Activated T-cell treated with anti-CD3 and anti-CD28 coated beads, Interleukin-2, amount 50 U/mL, for 24 hours (primary cell): ENCODE measurements around the gene CH25H.

ENCODE experiments used
- DNase-seq: peaks from one replicate; pipeline ENCODE4 v3.0.0-alpha.2; 2020
- H3K27ac Mint-ChIP-seq: 2 replicates; pipeline ENCODE4 v1.8.0; 2020; ENCODE audit warnings: mild to moderate bottlenecking, mixed read lengths
- H3K27me3 Mint-ChIP-seq: 2 replicates; pipeline ENCODE4 v1.8.0; 2020; ENCODE audit warnings: mixed read lengths
- H3K36me3 Mint-ChIP-seq: 2 replicates; pipeline ENCODE4 v1.8.0; 2020; ENCODE audit warnings: low read depth, mixed read lengths
- H3K4me1 Mint-ChIP-seq: 2 replicates; pipeline ENCODE4 v1.8.0; 2020; ENCODE audit warnings: low read depth, mixed read lengths
- H3K4me3 Mint-ChIP-seq: 2 replicates; pipeline ENCODE4 v1.8.0; 2020; ENCODE audit warnings: mild to moderate bottlenecking, moderate library complexity, mixed read lengths
- H3K9me3 Mint-ChIP-seq: 2 replicates; pipeline ENCODE4 v1.8.0; 2020; ENCODE audit warnings: mixed read lengths

CH25H gene

DNA sequence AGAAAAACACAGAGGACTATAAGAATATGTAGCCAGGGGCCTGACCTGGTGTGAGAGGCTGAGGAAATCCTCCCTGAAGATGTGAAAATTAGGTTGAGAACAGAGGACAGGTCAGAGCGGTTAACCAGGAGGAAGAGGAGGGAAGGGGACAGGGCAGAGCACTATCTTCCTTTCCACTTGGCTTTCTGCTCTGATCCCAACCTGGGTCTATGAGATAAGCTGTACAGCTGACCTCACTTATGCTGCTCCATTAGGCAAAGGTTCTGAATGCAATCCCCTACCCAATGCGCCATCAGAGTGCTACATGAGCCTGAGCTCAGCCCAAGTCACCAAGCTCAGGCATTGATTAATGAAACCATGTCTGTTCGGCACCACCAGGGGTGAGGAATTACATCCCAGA is 33.9 kb upstream of the CH25H start:
- peaks cover 39% of the 10 kb centered on the region for H3K36me3 Mint-ChIP-seq
- no peak overlapping the region for H3K27ac Mint-ChIP-seq
- no peaks in the 10 kb centered on the region for H3K9me3 Mint-ChIP-seq
- H3K4me3 Mint-ChIP-seq = no peak overlapping the region
- H3K4me1 Mint-ChIP-seq = peaks cover 14% of the 10 kb centered on the region
- H3K27me3 Mint-ChIP-seq = no peaks in the 10 kb centered on the region
- no peak for DNase-seq

GRCh38 chr10:89240519-89240918 is 33.4 kb upstream of the CH25H start:
- peaks cover 37% of the 10 kb centered on the region for H3K36me3 Mint-ChIP-seq
- H3K27ac Mint-ChIP-seq = no peak overlapping the region
- H3K27me3 Mint-ChIP-seq = no peaks in the 10 kb centered on the region
- H3K4me1 Mint-ChIP-seq = peaks cover 9% of the 10 kb centered on the region
- H3K4me3 Mint-ChIP-seq = no peak overlapping the region
- H3K9me3 Mint-ChIP-seq = no peaks in the 10 kb centered on the region
- DNase-seq = no peak

DNA sequence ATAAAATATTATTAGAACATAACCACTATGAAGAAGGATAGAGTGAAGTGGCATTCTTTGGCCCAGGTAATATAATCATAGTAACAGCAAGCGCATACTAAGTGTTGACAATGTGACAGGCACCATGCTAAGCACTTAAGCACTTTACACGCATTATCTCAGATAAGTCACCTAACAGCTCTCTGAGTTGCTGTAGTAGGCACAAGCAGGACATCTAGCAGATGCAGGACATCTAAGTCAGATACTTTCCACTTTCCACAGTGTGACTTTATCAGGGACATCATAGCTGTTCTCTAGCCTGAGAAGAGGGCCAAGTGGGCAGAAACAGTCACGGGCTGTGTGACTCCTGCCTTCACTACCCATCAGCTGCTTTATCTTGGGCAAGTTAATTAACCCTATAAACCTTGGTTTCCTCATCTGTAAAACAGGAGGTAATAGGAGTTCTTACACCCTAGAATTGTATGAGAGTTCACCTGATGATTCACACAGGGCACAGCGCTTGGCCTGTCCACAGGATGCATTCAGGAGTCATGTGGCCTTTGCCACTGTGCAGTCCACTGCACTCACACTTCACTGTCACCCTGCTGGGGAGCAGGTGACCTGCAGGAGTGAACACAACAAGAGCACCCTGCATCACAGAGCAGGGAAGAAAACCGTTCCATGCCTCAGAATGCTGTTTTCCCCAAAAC is 32.0 kb upstream of the CH25H start:
- Mint-ChIP-seq H3K36me3 (peaks cover 35% of the 10 kb centered on the region), H3K9me3 (no peaks in the 10 kb centered on the region), H3K4me1 (peaks cover 9% of the 10 kb centered on the region), H3K27me3 (no peaks in the 10 kb centered on the region), H3K27ac (no peak overlapping the region), H3K4me3 (no peak overlapping the region)
- DNase-seq = no peak

DNA sequence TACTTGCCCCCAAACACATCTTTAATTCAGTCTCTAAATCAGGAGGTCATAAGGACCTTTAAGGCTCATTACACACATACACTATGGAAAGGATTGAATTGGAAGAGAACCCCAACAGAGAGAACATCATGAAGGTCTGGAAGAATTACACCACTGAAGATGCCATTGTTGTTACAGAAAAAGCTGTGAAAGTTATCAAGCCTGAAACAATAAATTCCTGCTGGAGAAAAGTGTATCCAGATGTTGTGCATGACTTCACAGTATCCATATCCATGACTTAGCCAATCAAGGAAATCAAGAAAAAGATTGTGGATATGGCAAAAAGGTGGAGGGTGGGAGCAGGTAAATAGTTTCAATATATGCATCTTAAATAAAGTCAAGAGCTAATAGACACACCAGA is 30.7 kb upstream of the CH25H start:
- no peak for DNase-seq
- H3K9me3 Mint-ChIP-seq = no peaks in the 10 kb centered on the region
- H3K4me3 Mint-ChIP-seq = no peak overlapping the region
- H3K4me1 Mint-ChIP-seq = peaks cover 7% of the 10 kb centered on the region
- peaks cover 39% of the 10 kb centered on the region for H3K36me3 Mint-ChIP-seq
- no peaks in the 10 kb centered on the region for H3K27me3 Mint-ChIP-seq
- H3K27ac Mint-ChIP-seq = no peak overlapping the region

DNA sequence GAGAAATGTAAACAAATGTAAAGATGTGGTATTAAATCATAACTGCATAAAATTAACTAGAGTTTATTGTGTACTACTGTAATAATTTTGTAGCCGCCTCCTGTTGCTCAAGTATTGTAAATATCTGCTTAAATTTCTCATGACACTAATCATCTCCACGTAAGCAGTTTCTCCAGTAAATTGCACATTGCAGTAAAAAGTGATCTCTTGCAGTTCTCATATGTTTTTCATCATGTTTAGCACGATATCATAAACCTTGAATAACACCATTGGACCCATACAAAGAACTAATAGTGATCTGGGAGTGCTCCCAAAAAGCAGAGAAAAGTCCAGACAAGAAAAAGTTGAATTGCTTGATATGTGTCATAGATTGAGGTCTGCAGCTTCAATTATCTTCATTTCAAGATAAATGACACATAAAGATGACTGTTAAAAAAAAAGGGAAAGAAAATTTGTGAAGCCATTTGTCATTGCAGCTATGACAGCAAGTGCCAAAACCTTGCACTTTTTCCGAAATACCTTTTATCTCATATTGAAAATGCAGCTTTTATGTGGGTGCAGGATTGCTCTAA is 29.2 kb upstream of the CH25H start:
- no peak overlapping the region for H3K4me3 Mint-ChIP-seq
- no peaks in the 10 kb centered on the region for H3K27me3 Mint-ChIP-seq
- peaks cover 39% of the 10 kb centered on the region for H3K36me3 Mint-ChIP-seq
- DNase-seq = no peak
- no peak overlapping the region for H3K27ac Mint-ChIP-seq
- peaks cover 5% of the 10 kb centered on the region for H3K4me1 Mint-ChIP-seq
- no peaks in the 10 kb centered on the region for H3K9me3 Mint-ChIP-seq

DNA sequence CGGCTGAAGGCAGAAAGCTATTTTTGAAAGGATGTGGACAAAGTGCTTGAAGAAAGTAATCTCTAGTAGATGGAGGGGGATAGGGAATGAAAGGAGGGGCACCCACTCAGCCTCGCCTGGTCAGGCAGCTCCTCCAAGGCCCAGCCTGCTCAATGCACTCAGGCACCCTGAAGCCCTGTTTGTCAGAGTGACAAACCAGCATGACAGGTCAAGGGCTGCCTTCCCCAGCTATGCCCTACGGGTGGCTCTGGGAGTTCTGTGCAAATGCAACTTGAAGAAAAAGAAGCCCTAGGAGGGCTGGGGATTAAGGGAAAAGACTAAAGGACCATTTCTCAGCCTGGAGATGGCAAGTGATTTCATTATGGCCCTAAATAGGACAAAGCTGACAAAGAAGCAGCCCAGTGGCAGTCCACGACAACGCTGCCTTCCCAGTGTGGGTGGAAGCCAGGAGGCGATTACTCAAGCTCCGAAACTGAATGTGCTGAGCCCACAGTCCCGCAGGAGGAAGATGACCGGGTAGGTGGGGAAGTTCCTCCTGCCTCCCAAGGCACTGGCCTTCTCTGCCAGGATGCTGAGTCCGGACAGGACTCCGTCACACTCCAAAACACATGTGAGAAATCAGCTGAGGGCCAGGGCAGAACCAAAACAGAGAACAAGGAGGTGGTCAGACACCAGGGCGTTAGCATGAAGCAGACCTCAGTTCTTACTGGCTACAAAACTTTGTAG is 28.1 kb upstream of the CH25H start:
- peaks cover 5% of the 10 kb centered on the region for H3K4me1 Mint-ChIP-seq
- no peak overlapping the region for H3K4me3 Mint-ChIP-seq
- H3K27ac Mint-ChIP-seq = no peak overlapping the region
- DNase-seq = no peak
- H3K9me3 Mint-ChIP-seq = no peaks in the 10 kb centered on the region
- H3K36me3 Mint-ChIP-seq = peaks cover 46% of the 10 kb centered on the region
- no peaks in the 10 kb centered on the region for H3K27me3 Mint-ChIP-seq

GRCh38 chr10:89233033-89233432 is 25.9 kb upstream of the CH25H start:
- Mint-ChIP-seq H3K36me3 (peaks cover 39% of the 10 kb centered on the region), H3K4me3 (no peak overlapping the region), H3K4me1 (peaks cover 3% of the 10 kb centered on the region), H3K9me3 (no peaks in the 10 kb centered on the region), H3K27ac (no peak overlapping the region), H3K27me3 (no peaks in the 10 kb centered on the region)
- no peak for DNase-seq

- no peaks in the 10 kb centered on the region for H3K9me3 Mint-ChIP-seq
- no peak overlapping the region for H3K27ac Mint-ChIP-seq
- H3K4me3 Mint-ChIP-seq = no peak overlapping the region
- H3K4me1 Mint-ChIP-seq = peaks cover 11% of the 10 kb centered on the region
- DNase-seq = no peak
- peaks cover 51% of the 10 kb centered on the region for H3K36me3 Mint-ChIP-seq
- no peaks in the 10 kb centered on the region for H3K27me3 Mint-ChIP-seq
Measured at GRCh38 chr10:89228962-89229361, 21.8 kb upstream of the CH25H start.

GRCh38 chr10:89228146-89228545 is 21.0 kb upstream of the CH25H start:
- H3K27me3 Mint-ChIP-seq = no peaks in the 10 kb centered on the region
- no peak overlapping the region for H3K27ac Mint-ChIP-seq
- no peaks in the 10 kb centered on the region for H3K9me3 Mint-ChIP-seq
- DNase-seq = no peak
- no peak overlapping the region for H3K4me3 Mint-ChIP-seq
- H3K36me3 Mint-ChIP-seq = peaks cover 52% of the 10 kb centered on the region
- peaks cover 11% of the 10 kb centered on the region for H3K4me1 Mint-ChIP-seq

- no peaks in the 10 kb centered on the region for H3K9me3 Mint-ChIP-seq
- peaks cover 11% of the 10 kb centered on the region for H3K4me1 Mint-ChIP-seq
- H3K36me3 Mint-ChIP-seq = peaks cover 49% of the 10 kb centered on the region
Measured at GRCh38 chr10:89226891-89227290, 19.8 kb upstream of the CH25H start.

DNA sequence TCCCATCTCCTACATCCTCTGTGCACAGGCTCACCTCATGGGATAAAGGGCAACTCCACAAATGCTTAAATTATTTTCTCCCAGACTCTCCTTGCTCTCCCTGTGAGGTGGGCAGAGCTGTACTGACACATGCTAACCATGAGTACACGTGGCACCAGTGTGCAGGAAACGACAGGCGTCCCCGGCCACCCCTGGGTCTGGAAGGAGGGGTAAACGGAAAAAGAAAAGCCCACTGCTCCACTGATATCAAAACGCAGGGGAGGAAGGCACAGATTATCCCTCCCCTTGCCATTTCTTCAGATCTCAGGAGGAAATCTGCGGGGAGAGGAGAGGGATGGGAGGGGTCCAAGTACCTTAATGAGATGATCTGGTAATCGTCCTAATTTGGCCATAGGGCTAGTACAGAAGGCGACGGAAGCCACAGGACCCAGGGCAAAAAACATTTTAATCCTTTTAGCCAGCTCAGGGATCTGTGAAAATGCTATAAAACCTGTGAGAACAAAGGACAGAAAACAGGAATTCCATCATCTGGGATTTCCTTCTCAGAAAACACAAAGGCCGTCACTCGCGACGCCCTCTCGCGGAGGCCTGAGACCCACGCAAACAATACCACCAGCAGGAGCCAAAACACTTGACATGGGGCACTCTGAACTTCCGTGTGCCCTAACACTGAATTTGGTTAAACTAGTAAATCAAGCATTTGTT is 17.8 kb upstream of the CH25H start:
- DNase-seq = no peak
- Mint-ChIP-seq H3K27ac (no peak overlapping the region), H3K4me3 (no peak overlapping the region), H3K36me3 (peaks cover 44% of the 10 kb centered on the region), H3K9me3 (no peaks in the 10 kb centered on the region), H3K4me1 (peaks cover 11% of the 10 kb centered on the region), H3K27me3 (no peaks in the 10 kb centered on the region)

More at GRCh38 chr10:89226891-89227290, 19.8 kb upstream of the CH25H start:
- no peaks in the 10 kb centered on the region for H3K27me3 Mint-ChIP-seq
- no peak overlapping the region for H3K4me3 Mint-ChIP-seq
- H3K27ac Mint-ChIP-seq = no peak overlapping the region
- no peak for DNase-seq

- Mint-ChIP-seq H3K9me3 (no peaks in the 10 kb centered on the region), H3K4me3 (no peak overlapping the region), H3K27ac (peak overlapping the region; percentile 60), H3K4me1 (peaks cover 18% of the 10 kb centered on the region), H3K27me3 (no peaks in the 10 kb centered on the region), H3K36me3 (peaks cover 34% of the 10 kb centered on the region)
- DNase-seq = no peak
Measured at GRCh38 chr10:89221919-89222318, 14.8 kb upstream of the CH25H start.

GRCh38 chr10:89219513-89220218 is 12.5 kb upstream of the CH25H start:
- no peak for DNase-seq
- Mint-ChIP-seq H3K27me3 (no peaks in the 10 kb centered on the region), H3K4me1 (peaks cover 8% of the 10 kb centered on the region), H3K9me3 (no peaks in the 10 kb centered on the region), H3K36me3 (peaks cover 33% of the 10 kb centered on the region), H3K4me3 (no peak overlapping the region), H3K27ac (no peak overlapping the region)
